Right lobe of liver (tissue), 4 donors: Measurements from ENCODE around the gene TACR3.

Experiments
- CTCF ChIP-seq, 4 donors: fragments of 200-600 bp in 3 of 4; fragments of 450-650 bp in 1 of 4; IDR thresholded peaks; one replicate each; pipeline versions ENCODE4 v1.5.1 to v1.8.0; 2016 to 2022; ENCODE audit warnings: antibody characterized with exemption in 4 of 4, mild to moderate bottlenecking in 2 of 4
- POLR2A ChIP-seq: fragments of 450-650 bp; IDR thresholded peaks from one replicate; pipeline ENCODE4 v1.6.1; 2017; ENCODE audit warnings: antibody characterized with exemption, mild to moderate bottlenecking
- donor health status: DM: no; HTN: no; CAD: no.
- donor health status: DM: no; HTN: no; CAD: no.
- donor health status: DM: no; HTN: yes; CAD: no.

DNA sequence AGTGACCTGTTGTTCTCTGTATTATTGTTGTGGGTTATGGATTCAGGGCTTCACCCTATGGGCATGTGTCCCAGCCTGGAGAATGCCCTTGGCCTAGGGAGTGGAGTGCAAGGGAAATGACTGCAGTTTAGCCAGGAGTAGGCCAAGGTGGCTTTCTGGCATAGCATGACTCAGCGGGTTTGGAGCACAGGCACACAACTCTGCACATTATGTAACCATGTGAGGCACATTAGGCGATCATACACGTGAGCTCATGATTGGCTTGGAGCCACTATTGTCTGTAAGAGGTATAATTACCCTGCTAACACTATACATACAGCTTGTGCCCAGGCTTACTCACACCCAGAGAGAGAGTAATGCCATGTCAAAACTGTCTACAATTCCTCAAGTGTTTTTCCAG is 35.1 kb upstream of the TACR3 start:
- no peak for TF ChIP-seq CTCF (IDR thresholded peaks at IDR 0.05)
- no peak for TF ChIP-seq POLR2A
